ENCODE measurements around the gene OR2AE1.

The OR2AE1 gene, protein sequence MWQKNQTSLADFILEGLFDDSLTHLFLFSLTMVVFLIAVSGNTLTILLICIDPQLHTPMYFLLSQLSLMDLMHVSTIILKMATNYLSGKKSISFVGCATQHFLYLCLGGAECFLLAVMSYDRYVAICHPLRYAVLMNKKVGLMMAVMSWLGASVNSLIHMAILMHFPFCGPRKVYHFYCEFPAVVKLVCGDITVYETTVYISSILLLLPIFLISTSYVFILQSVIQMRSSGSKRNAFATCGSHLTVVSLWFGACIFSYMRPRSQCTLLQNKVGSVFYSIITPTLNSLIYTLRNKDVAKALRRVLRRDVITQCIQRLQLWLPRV

GRCh38 chr7:99876933-99877332 lies at the start of gene OR2AE1:
Gene OR2AE1, minus strand, starts transcription at chr7:99877033. Its CDS starts 0 bp downstream, at chr7:99877033.
- TF ChIP-seq, protein P1, sequence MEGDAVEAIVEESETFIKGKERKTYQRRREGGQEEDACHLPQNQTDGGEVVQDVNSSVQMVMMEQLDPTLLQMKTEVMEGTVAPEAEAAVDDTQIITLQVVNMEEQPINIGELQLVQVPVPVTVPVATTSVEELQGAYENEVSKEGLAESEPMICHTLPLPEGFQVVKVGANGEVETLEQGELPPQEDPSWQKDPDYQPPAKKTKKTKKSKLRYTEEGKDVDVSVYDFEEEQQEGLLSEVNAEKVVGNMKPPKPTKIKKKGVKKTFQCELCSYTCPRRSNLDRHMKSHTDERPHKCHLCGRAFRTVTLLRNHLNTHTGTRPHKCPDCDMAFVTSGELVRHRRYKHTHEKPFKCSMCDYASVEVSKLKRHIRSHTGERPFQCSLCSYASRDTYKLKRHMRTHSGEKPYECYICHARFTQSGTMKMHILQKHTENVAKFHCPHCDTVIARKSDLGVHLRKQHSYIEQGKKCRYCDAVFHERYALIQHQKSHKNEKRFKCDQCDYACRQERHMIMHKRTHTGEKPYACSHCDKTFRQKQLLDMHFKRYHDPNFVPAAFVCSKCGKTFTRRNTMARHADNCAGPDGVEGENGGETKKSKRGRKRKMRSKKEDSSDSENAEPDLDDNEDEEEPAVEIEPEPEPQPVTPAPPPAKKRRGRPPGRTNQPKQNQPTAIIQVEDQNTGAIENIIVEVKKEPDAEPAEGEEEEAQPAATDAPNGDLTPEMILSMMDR (conservative IDR thresholded peaks at IDR 0.05) = no peak
- no peak for TF ChIP-seq ZFX (IDR thresholded peaks at IDR 0.05)
- H3K27ac ChIP-seq = no peak within 1 kb of the TSS

GRCh38 chr7:99926321-99926720 lies 49.5 kb upstream of the OR2AE1 start:
- no peak overlapping the region for H3K27ac ChIP-seq
- no peak for TF ChIP-seq ZFX (IDR thresholded peaks at IDR 0.05)
- TF ChIP-seq, protein P1 (conservative IDR thresholded peaks at IDR 0.05) = no peak

GRCh38 chr7:99923200-99923599 lies 46.4 kb upstream of the OR2AE1 start:
- TF ChIP-seq, protein P1 (conservative IDR thresholded peaks at IDR 0.05) = no peak
- TF ChIP-seq ZFX (IDR thresholded peaks at IDR 0.05) = no peak
- no peak overlapping the region for H3K27ac ChIP-seq

GRCh38 chr7:99920149-99920548 lies 43.3 kb upstream of the OR2AE1 start:
- peak overlapping the region; percentile 93 for H3K27ac ChIP-seq
- TF ChIP-seq, protein P1 (conservative IDR thresholded peaks at IDR 0.05) = no peak
- TF ChIP-seq ZFX (IDR thresholded peaks at IDR 0.05) = no peak

GRCh38 chr7:99919814-99920112 lies 42.9 kb upstream of the OR2AE1 start:
- TF ChIP-seq, protein P1 (conservative IDR thresholded peaks at IDR 0.05) = no peak
- no peak; the same call in 1 of the 2 replicates for TF ChIP-seq ZFX (IDR thresholded peaks at IDR 0.05)
- H3K27ac ChIP-seq = peak overlapping the region; percentile 93

DNA sequence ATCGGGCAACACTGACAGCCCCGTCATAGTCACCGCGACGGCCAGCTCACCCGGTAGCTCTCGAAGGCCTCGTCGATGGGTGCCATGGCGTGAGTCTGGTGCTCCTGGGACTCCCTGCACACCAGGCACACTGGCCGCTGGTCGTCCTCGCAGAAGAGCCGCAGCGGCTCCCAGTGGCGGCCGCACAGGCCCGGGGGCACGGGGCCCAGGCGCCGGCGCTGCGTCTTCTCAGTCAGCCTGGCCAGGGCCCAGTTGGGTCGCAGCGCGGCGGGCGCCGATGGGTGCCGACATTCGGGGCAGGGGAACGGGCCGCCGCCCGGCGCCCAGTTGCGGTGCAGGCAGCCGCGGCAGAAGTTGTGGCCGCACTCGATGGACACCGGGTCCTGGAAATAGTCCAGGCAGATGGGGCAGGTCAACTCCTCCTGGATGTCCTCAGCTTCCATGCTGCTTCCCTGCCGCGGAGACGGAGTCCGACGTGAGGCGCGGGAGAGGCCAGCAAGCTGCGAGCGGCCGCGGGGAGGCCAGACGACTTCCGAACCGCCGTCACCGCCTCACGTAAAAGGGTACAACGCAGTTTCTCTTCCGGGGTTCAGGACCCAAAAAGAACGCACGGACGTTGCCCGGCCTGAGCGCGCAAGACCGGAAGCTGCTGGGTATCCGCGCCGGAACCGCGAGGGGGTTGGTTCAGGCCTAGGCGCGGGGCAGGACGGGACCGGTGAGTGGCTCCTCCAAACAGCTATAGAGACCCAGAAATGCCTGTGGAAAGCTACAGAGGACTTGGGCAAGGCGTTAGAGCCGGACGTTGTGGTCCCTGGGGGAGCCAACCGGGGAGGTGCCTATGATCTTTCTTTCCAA lies 42.4 kb upstream of the OR2AE1 start, which contains the start of gene TRIM4:
Gene TRIM4, minus strand, starts transcription at position 572 of the 855 bp plus-strand sequence. Its CDS starts 129 bp downstream, at position 443.
- TF ChIP-seq, protein P1 (conservative IDR thresholded peaks at IDR 0.05) = peak; percentile 66
- TF ChIP-seq ZFX (IDR thresholded peaks at IDR 0.05) = peak; percentile 91
- H3K27ac ChIP-seq = peak within 1 kb of the TSS; percentile 93

- TF ChIP-seq ZFX (IDR thresholded peaks at IDR 0.05) = no peak
- TF ChIP-seq, protein P1 (conservative IDR thresholded peaks at IDR 0.05) = no peak
- no peak overlapping the region for H3K27ac ChIP-seq
These were observed 34.1 kb upstream of the OR2AE1 start for GRCh38 chr7:99910976-99911375.

Measured in C4-2B (cell line).